ENCODE measurements around the gene DMRT2. TPM values are rescaled to one million over a fixed set of nuclear protein-coding genes. Genes with fewer than 3 reads are reported as not detected.

Gene DMRT2
- total RNA-seq, result not detected

DNA sequence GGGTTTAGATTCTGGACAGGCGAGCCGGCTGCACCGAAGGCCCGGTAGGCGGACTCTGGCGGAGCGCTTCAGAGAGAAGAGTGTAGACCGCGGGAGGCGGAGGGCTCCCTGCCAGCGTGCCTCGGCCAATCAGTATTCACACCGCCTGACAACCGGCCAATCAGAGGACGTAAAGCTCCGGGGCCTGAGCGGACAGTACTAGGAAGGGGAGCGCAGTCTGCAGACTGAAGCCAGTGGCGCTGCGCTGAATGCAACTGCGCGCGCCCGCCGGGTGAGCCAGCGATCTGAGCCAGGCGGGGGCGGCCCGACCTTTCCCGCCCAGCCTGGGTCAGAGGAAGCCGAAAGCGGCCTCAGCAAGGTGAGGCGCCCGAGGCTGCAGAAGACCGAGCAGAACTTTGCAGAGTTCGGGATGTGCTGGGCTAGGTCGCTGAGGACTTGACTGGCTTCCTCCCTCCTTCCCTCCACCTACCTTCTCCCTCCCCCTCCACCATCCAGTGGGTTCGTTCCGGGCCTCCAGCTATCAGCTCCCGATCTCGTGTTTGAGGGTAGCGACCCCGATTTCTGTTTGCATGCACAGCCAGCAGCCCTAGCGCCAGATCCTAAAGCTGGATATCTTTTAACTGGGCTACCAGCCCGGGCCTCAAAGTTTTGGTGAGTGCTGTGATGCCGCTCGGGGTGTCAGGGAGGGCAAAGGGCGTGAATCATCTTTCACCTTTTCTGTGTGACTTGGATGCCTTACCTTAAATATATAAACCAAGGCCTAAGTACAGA is at the start of gene DMRT2:
Gene DMRT2 (plus strand): TSS at position 233 of the 771 bp plus-strand sequence. CDS start 1,257 bp downstream, outside the sequence.
- no peaks in the 10 kb centered on the region for H3K36me3 ChIP-seq
- H3K4me1 ChIP-seq, result peaks cover 0 to 56% (median 7%) of the 10 kb centered on the region in 4 donors
- peak within 1 kb of the TSS in 2 of 4 donors; percentile 43 to 45 for H3K4me3 ChIP-seq
- H3K9me3 ChIP-seq, result no peaks in the 10 kb centered on the region
- peaks cover 0 to 54% of the 10 kb centered on the region in 2 donors for H3K27me3 ChIP-seq
- no peak within 1 kb of the TSS for H3K27ac ChIP-seq
- TF ChIP-seq CTCF (IDR thresholded peaks at IDR 0.05), result peak in 1 of 6 experiments; percentile 1
- no peak for TF ChIP-seq POLR2A (IDR thresholded peaks at IDR 0.05)
- peak; percentile 17 to 85 (median 84) for DNase-seq

DNA sequence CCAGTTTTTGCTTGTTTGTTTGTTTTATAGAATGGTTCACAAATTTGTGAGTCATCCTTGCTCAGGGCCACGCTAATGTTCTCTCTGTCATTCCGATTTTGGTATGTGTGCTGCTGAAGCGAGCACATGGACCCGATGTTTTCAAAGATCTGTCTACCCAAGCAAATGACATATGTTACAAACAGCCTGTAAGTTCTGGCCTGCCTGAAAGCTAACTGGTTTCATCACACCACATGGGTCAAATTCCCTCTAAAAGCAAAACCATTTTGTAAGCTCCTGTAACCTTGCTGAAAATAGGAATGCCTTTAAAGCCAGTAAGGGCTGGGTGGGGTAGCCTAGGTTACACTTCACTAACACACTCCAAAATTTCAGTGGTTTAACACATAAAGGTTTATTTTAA is 48.3 kb upstream of the DMRT2 start:
- no peaks in the 10 kb centered on the region for H3K9me3 ChIP-seq
- H3K27ac ChIP-seq, result no peak overlapping the region
- no peak overlapping the region for H3K4me3 ChIP-seq
- no peaks in the 10 kb centered on the region for H3K4me1 ChIP-seq
- H3K36me3 ChIP-seq, result no peaks in the 10 kb centered on the region
- no peaks in the 10 kb centered on the region for H3K27me3 ChIP-seq
- no peak for DNase-seq
- TF ChIP-seq CTCF (IDR thresholded peaks at IDR 0.05), result no peak
- no peak for TF ChIP-seq POLR2A (IDR thresholded peaks at IDR 0.05)

GRCh38 chr9:1002678-1003077 is 47.5 kb upstream of the DMRT2 start:
- no peaks in the 10 kb centered on the region for H3K4me1 ChIP-seq

DNA sequence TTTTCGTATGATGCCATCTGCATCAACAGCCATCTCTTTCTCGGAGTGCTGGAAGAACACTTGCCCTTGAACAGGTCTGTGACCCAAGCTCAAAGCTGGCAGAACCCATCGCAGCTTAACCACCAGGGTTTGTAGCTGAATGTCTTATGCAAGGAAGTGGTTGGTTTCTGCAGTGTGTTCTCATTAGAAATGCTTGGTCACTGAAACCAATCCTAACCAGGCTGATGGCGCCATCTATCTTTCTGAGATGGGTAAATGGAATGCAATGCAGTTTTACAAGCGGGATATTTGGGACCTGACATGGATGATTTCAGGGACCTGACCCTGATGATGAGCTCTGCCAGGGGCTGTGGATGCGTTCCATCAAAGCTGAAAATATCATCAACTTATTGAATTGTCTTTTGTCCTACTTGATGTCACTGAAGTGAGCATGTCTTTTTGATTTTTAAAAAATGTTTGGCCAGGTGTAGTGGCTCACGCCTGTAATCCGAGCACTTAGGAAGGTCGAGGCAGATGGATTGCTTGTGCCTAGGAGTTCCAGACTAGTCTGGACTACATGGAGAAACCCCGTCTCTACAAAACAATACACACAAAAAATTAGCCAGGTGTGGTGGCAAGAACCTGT is 45.0 kb upstream of the DMRT2 start:
- Histone ChIP-seq H3K4me3 (no peak overlapping the region), H3K27me3 (no peaks in the 10 kb centered on the region), H3K36me3 (no peaks in the 10 kb centered on the region), H3K27ac (no peak overlapping the region), H3K4me1 (no peaks in the 10 kb centered on the region), H3K9me3 (no peaks in the 10 kb centered on the region)
- TF ChIP-seq POLR2A (IDR thresholded peaks at IDR 0.05) (no peak), CTCF (IDR thresholded peaks at IDR 0.05) (peak in 4 of 6 experiments; percentile 41 to 59 (median 52))
- DNase-seq, result peak in 1 of 3 donors; percentile 55

More at GRCh38 chr9:1002678-1003077, 47.5 kb upstream of the DMRT2 start:
- no peaks in the 10 kb centered on the region for H3K36me3 ChIP-seq
- no peaks in the 10 kb centered on the region for H3K27me3 ChIP-seq
- no peak overlapping the region for H3K27ac ChIP-seq
- H3K9me3 ChIP-seq, result no peaks in the 10 kb centered on the region
- no peak for DNase-seq
- TF ChIP-seq CTCF (IDR thresholded peaks at IDR 0.05) (no peak), POLR2A (IDR thresholded peaks at IDR 0.05) (no peak)
- H3K4me3 ChIP-seq, result no peak overlapping the region

- no peaks in the 10 kb centered on the region for H3K27me3 ChIP-seq
- DNase-seq, result no peak
- H3K27ac ChIP-seq, result no peak overlapping the region
- no peaks in the 10 kb centered on the region for H3K36me3 ChIP-seq
- H3K4me1 ChIP-seq, result no peaks in the 10 kb centered on the region
- no peaks in the 10 kb centered on the region for H3K9me3 ChIP-seq
- TF ChIP-seq CTCF (IDR thresholded peaks at IDR 0.05) (no peak), POLR2A (IDR thresholded peaks at IDR 0.05) (no peak)
- H3K4me3 ChIP-seq, result no peak overlapping the region
Observed at GRCh38 chr9:1007312-1007711, 42.8 kb upstream of the DMRT2 start.

All from Peyer's patch (tissue), 4 donors.